Lower leg skin (tissue), 4 donors: ENCODE measurements around the gene CLEC16A. TPM values are rescaled to one million over a fixed set of nuclear protein-coding genes. Genes with fewer than 3 reads are reported as not detected.
A peak's percentile ranks its signal among the peaks of the same experiment; 100 is the strongest.

Experiments used
- DNase-seq, 2 donors: peaks; one replicate each; pipeline ENCODE4 v3.0.0-alpha.2; 2019; ENCODE audit warnings: low spot score in 2 of 2
- H3K4me3 ChIP-seq: fragments of 200-600 bp; sonication (generic); 2 replicates; pipeline ENCODE4 v1.5.1; 2017; ENCODE audit warnings: mild to moderate bottlenecking, low read depth; ENCODE audit not compliant: poor library complexity, severe bottlenecking
- CTCF ChIP-seq, 3 donors: fragments of 450-650 bp; IDR thresholded peaks; one replicate each; pipeline ENCODE4 v1.5.1; 2016; ENCODE audit warnings: antibody characterized with exemption in 3 of 3, mild to moderate bottlenecking in 3 of 3, moderate library complexity in 2 of 3
- POLR2A ChIP-seq, 2 donors: fragments of 450-650 bp; IDR thresholded peaks; one replicate each; pipeline ENCODE4 v1.6.1; 2016 to 2017; ENCODE audit warnings: antibody characterized with exemption in 2 of 2, mild to moderate bottlenecking in 1 of 2, moderate library complexity in 1 of 2
- WGBS, 2 donors: methylation state at CpG; one replicate each; pipeline ENCODE4 v1.1.5; 2018; 5-methylcytosine and 5-hydroxymethylcytosine counted together
- intact Hi-C: fragments of 100-400 bp; cut with DNase I; formaldehyde crosslinking; loops from one replicate; pipeline ENCODE4 v1.15.0; 2023; ENCODE audit warnings: low total_unique reads
- total RNA-seq, 4 donors: library from RNA; depleted of rRNA; stranded (reverse); fragments of >200 nt; gene quantifications; one replicate each; pipeline ENCODE4 v1.1.0, GENCODE V29; 2016

Gene CLEC16A
- total RNA-seq, 4 donors from 2014 or later: 26.8 to 30.0 (median 29.5) TPM

DNA sequence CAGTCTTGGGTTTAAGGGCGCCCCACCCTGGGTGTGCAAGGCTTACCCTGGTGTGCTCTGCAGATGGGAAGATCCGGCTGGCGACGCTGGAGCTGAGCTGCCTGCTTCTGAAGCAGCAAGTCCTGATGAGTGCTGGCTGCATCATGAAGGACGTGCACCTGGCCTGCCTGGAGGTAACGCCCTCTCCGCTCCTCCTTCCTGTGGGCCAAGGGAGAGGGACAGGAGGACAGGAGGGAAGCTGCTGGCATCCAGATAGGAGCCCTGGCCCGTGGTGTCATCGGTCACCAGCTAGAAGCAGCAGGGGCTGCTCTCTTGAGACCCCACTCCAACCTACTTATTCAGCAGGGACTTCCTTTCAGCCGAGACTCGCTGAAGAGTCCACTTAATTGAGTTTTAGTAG, 97.8 kb downstream of the CLEC16A start:
- peak in 1 of 2 donors; percentile 65 for DNase-seq
- 91 to 93% methylated on average over 11 of the region's 11 CpGs for WGBS, 2 donors
- no peak overlapping the region for H3K4me3 ChIP-seq
- intact Hi-C loops: no loop called here
- no peak for TF ChIP-seq CTCF (IDR thresholded peaks at IDR 0.05)

DNA sequence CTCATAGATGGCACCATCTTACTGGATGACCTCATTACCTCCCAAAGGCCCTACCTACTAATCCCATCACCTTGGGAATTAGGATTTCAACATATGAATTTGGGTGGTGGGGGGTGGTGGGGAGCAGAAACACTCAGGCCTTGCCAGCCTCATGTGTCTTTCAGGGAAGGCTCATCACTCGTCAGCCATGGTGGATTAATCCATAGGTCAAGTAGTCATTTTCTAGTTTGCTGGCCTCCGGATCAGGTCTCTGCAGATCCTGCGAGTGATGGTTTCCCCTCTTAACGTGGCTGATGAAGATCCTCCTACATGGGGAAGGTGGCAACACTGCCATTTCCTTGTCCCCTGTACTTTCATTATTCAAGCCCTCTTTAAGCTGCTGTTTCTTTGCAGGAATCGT, 101.1 kb downstream of the CLEC16A start:
- no peak for TF ChIP-seq POLR2A (IDR thresholded peaks at IDR 0.05)
- no peak for TF ChIP-seq CTCF (IDR thresholded peaks at IDR 0.05)
- peak in 1 of 2 donors; percentile 60 for DNase-seq
- 89 to 91% methylated on average over 5 of the region's 5 CpGs for WGBS, 2 donors
- intact Hi-C loops: no loop called here
- no peak overlapping the region for H3K4me3 ChIP-seq

GRCh38 chr16:11045846-11046245, 101.5 kb downstream of the CLEC16A start:
- peak in 1 of 2 donors; percentile 82 for DNase-seq
- no peak overlapping the region for H3K4me3 ChIP-seq
- intact Hi-C loops: no loop called here
- 74 to 84% methylated on average over 5 of the region's 5 CpGs for WGBS, 2 donors
- TF ChIP-seq CTCF (IDR thresholded peaks at IDR 0.05) (no peak), POLR2A (IDR thresholded peaks at IDR 0.05) (no peak)

GRCh38 chr16:11046382-11046931, 102.1 kb downstream of the CLEC16A start:
- intact Hi-C loops: no loop called here
- DNase-seq: peak in 1 of 2 donors; percentile 17
- TF ChIP-seq POLR2A (IDR thresholded peaks at IDR 0.05) (no peak), CTCF (IDR thresholded peaks at IDR 0.05) (no peak)
- H3K4me3 ChIP-seq: no peak overlapping the region
- WGBS, 2 donors: 74 to 82% methylated on average over 5 of the region's 5 CpGs

- no peak overlapping the region for H3K4me3 ChIP-seq
- intact Hi-C loops: no loop called here
- 54 to 72% methylated on average over 4 of the region's 4 CpGs for whole genome bisulfite sequencing, 2 donors
- no peak for TF ChIP-seq POLR2A (IDR thresholded peaks at IDR 0.05)
- DNase-seq: peak in 1 of 2 donors; percentile 58
Measured at GRCh38 chr16:11047057-11047456, 102.7 kb downstream of the CLEC16A start.

GRCh38 chr16:11047939-11048800, 103.8 kb downstream of the CLEC16A start:
- intact Hi-C loops: no loop called here
- TF ChIP-seq POLR2A (IDR thresholded peaks at IDR 0.05) (no peak), CTCF (IDR thresholded peaks at IDR 0.05) (no peak)
- 92 to 93% methylated on average over 21 of the region's 21 CpGs for WGBS, 2 donors
- no peak overlapping the region for H3K4me3 ChIP-seq
- peak in 1 of 2 donors; percentile 77 for DNase-seq
